GM19035 (cell line): ENCODE results near the gene GALNT10.
"Not testable (repeated sequence)": the region's sequence is repeated elsewhere in the genome, so short reads cannot be mapped to it uniquely, and the experiment has no call there.

Source experiments
- ATAC-seq: cut with Tn5 transposase; IDR thresholded peaks from one replicate; pipeline ENCODE4 v1.9.1; 2021; ENCODE audit not compliant: unreplicated experiment

The GALNT10 gene

DNA sequence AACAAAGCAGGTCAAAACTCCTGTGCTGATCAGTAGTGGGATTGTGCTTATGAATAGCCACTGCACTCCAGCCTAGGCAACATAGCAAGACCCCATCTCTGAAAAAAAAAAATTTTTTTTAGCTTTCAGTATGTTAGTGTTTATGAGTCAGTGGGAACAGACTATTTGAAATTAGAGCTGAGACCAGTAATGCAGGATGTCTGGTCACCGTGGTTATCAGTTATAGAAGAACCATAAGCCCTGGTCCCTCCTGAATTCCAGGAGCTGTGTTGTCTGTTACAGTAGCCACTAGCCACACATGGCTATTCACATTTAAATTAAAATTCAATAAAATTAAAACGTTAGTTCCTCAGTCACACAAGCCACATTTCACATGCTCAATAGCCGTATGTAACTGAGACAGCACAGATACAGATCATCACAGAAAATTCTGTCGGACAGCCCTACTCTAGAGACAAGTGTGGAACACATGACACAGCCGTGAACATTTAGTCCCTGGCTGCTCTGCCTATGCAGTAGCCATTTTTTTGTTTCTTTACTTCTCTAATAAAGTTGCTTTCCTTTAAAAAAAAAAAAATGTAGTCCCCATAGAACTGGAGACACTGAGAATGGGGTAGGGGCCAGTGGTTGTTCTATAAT, 159.2 kb downstream of the GALNT10 start:
- no peak for ATAC-seq

DNA sequence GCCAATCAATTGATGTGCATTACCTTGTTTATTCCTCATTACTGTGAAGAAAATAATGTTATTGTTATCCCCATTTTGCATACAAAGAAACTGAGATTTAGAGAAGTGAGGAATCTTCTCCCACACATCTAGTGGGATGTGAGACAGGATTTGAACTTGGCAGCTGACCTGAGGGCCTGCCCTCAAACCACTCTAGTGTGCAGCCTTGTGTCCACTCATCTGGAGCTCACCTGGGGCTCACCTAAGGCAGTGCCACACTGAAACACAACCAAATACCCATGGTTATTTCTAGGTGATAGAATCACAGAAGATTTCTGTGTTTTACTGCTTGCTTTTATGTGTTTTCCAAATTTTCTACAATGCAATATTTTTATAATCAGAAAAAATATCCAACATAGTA, 160.6 kb downstream of the GALNT10 start:
- no peak for ATAC-seq

DNA sequence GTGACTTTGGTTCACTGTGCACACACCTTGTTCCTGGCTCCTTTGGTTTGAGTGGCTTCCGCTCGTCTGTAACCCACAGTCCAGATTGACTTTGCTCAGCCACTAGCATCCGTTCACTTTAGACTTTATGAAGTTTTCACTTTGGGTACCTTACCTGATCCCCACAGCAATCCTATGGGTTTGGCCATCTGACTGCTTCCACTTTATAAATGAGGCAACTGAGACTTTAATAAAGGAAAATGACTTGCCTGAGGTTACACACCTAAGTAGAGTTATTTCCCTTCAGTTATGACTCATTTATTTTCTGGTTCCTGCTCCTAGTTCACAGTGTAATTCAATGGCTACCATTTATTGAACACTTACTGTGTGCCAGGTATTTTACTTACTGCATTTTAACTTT, 161.0 kb downstream of the GALNT10 start:
- ATAC-seq, result peak; percentile 52

DNA sequence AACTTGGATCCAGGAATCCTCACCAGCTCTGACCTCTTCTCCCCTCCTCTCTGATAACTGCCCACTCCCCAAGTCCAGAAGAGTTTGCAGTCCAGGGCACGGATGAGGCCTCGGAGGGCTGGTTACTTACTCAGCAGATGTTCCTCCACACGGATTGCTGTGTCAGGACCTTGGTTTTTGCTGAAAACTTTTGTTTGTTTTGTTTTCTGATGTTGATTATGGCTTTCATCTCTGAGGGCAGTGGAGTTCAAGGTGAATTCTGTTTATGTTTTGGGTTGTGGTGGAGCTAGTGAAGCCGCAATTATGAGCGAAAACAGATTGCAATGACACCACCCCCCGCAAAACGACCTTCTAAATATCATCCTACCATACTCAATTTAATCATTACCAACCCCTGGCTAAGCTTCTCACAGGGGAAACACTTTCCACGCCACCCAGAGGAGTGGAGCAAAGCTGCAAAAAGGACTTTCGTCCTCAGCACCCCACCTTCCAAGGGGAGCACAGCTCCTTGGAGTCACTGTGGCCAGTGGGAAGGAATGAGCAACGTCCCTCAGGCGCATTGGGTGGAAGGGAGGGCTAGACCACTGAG, 162.5 kb downstream of the GALNT10 start:
- no peak for ATAC-seq

DNA sequence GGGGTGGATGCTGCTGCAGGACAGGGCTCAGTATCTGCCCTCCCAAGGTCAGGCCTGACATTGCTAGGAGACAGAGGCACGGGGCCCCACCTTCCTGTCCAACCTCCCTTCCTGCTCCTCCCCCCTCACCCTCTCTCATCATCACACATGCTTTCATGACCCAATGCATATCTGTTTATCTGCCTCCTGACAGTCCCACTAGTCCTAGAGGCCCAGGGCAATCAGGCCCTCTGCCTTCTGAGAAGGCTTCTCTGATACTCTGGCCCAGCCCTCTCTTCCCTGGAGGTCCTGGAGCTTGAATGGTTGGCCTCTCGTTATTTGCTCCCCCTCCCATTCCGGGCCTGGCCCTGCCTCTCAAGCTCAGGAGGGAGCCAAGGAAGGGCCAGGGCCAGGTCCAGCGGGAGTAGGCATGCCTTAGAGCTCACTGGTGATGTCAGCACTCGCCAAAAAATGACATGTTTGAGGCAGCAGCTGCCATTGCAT, 164.6 kb downstream of the GALNT10 start:
- no peak for ATAC-seq

DNA sequence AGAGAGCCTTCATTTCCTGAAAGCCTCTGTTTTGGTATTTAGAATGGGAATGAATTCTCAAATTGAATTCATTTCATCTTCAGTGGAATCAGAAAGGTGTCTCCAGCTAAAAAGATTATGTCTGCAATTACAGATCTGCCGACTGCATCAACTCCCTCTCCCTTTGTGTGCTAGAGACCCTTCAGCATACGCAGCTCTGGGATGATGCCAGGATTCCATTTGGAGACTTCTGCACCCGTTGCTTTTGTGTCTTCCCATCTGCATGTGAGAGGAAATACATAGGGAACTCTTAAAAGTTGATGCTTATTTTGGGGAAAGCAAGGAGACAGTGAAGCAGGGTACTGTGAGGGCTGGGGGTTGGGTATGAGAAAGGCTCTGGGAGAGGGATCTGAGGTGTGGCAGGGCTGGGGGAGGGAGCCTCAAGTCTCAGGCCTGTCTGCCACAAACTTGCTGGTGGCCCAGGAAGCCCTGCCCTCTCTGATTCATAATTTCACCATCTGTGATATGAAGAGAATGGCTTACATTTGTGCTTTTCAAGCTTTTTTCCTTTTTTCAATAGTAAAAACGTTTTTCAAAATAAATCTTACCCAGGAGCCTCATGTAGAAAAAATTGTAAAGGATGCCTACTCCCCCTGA, 165.6 kb downstream of the GALNT10 start:
- no peak for ATAC-seq

DNA sequence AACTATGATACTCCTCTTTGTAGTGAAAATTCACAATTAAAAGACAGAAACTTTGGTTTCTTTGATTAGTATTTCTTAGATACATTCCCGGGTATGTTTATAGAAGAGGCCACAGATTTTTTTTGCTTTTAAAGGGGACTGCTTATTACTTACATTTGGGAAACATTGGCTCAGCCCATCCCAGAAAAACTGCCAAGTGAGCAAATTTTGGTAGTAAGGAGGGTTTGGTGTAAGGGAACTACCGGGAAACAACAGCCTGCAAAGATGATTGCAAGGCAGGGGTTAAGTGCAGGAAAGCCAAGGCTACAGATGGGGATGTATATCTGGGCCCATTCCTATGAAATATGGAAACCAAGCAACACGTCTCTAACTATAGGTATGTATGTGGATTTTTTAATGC, 166.4 kb downstream of the GALNT10 start:
- no peak for ATAC-seq

DNA sequence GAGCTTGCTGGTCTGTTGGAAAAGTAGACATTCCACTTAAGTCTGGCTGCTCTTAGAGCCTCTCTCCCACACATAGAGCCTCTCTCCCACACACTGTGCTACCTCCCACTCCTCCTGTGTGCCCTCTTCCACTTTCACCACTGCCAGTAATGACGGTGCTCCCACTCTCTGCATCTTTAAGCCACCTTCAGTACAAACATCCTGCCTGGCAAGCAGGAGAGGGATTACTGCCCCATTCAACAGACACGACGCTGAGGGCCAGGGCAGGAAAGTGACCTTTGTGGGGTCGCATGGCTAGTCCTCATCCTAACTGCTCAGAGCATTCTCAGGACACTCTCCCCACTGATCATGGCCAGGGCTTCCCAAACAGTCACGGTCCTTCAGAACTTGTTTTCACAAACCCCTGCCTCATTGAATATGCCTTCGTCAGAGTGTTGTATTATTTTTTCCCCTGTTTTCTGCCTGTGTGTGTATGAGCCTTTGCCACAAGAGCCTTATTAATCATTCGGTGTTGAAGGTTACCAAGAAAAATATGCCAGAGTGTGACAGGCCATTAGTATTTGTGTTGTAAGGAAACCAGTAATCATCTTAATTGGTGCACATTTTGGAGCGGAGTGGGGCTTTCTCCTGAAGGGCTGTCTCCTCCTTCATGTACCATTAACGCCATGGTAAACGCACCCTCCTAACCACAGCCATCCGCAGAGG, 168.1 kb downstream of the GALNT10 start:
- ATAC-seq, result no peak

DNA sequence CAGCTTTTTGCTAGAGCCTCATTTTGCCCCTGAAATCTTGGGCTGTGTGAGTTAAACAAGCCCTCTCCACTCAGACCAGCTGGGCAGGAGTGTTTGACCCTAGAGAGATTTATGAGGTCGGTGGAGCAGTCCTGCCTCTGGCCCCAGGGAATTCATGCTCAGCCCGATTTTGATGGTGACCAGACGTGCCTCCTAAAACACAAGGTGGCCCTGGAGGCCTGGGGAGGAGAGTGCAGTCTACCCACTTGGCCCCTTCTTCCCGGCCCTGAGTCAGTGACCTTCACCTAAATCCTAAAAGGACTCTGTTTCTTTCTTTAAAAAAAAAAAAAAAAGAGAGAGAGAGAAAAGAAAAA, 168.7 kb downstream of the GALNT10 start:
- ATAC-seq, result no peak

DNA sequence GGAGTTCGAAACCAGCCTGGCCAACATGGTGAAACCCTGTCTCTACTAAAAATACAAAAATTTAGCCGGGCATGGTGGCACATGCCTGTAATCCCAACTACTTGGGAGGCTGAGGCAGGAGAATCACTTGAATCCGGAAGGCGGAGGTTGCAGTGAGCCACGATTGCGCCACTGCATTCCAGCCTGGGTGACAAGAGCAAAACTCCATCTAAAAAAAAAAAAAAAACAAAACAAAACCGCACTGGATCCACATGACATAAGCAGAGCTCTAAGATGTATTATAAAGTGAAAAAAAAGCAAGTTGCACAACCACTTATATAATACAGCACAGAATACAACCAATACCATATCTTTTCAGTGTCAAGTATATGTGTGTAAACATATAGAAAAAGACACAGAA, 169.7 kb downstream of the GALNT10 start:
- ATAC-seq, result not testable (repeated sequence)

DNA sequence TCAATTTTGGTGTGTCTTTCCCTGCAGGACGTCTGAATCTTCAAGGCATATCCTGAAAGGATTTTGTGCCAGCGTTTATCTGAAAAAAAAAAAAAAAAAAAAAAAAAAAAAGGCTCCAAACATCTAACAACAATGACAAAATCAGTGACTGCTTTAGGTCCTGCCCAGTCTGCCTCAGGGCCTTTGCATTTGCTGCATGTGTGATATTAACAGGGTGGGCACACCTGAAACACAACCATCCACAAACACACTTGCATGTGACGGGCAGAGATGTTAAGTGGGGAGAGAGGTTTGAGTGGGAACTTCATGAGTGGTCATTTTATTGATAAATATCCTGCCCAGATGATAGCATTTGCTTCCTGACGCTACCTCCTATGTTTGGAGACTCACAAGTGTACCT, 172.9 kb downstream of the GALNT10 start:
- no peak for ATAC-seq

DNA sequence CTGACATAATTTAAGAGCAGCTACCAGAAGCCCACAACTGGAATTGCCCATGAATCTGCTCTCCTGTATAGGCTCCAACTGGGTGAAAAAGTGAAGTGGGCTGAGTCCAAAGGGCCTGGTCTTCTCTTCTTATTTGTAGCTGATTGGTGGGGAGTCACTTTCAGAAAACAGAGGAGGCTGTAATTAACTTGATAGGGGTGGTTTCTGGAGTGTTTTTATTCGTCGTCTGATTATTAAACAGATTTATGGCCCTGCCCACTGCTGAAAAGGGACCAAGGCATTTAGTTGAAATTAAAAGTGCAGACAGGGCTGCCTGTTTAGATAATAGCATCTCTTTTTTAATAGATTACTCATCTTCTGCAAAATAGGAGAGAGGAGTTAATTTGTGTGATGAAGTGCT, 174.2 kb downstream of the GALNT10 start:
- ATAC-seq, result no peak

DNA sequence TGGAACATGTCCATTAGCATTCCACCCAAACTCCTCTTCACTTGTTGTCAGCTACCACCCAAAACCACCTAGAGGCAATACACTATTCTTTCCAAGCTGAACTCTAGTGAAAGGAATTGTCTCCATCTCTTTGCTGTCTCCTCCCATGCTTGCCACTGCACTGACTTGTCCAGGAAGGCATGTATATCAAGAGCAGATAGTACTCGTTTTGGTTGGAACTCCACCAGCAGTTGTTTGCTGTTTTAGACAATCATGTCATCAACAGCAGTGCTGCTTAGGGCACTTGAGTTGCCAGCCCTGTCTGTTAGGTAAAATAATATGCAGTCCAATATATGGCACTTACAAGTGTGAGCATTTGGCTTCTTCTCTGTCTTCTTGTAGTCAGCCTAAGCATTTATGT, 175.3 kb downstream of the GALNT10 start:
- no peak for ATAC-seq

DNA sequence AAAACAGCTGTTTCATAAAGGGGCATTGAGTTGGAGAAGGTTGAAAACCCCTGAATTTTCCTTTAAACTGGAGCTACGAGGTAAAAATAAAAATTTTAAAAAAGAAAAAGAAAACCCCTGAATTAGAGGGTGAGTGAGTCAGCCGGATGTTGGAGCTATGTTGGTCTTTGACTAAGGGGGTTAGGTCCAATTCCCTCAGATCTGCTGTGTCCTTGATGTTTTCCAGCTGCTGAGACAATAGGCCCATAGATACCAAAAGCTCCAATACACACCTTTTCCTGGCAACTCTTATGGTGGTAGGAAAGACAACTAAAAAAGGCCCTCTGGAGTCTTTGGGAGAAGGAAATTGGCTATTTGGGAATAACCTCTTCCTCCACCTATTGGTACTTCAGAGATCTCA, 175.8 kb downstream of the GALNT10 start:
- no peak for ATAC-seq

DNA sequence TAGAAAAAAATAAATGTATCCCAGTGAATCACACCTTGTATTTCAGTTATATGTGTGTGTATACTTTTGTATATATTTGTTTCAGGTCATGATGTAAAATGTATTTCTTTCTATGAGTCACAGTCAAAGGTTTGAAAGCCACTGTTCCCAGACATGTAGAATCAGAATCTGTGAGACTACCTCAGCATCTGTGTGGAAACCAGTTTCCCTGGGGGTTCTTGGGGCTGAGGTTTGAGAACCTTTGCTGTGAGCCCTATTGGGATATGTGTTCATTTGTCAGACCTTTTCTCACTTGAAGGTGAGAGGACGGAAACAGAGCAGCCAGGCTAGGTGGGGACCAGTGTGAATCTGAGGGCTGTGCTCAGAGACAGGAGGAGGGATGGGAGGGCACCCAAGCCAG, 176.6 kb downstream of the GALNT10 start:
- ATAC-seq, result no peak

DNA sequence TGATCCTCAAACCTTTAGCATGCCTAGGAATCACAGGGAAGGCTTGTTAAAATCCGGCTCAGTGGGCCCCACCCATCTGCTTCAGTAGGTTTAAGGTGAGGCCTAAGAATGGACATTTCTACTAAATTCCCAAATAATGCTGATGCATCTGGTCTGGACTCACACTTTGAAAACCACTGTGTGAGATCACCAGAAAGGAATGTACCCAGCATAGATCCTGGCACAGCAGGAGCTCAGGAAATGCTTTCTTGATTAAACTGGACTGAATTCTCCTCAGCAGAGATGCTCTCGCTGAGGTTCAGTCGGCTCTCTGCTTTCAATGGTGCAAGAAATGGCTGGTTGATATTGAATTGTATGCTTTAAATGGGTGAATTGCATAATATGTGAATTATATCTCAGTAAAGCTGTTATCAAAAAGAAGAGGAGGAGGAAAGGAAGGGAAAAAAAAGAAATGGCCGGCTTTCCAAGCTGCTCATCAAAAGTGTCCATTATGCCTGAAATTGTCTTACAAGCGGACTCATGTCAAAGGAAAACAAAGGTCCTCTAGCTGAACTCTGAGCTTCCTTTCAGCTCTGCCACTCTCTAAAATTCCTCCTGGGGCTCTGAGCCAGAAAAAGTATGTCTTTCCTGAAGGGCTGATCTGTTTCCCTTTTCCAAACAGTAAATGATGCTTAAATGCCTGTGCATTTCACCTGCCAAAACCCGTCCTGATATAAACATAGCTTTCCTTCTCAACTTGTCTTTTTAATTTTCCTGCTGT, 177.7 kb downstream of the GALNT10 start:
- ATAC-seq, result no peak

DNA sequence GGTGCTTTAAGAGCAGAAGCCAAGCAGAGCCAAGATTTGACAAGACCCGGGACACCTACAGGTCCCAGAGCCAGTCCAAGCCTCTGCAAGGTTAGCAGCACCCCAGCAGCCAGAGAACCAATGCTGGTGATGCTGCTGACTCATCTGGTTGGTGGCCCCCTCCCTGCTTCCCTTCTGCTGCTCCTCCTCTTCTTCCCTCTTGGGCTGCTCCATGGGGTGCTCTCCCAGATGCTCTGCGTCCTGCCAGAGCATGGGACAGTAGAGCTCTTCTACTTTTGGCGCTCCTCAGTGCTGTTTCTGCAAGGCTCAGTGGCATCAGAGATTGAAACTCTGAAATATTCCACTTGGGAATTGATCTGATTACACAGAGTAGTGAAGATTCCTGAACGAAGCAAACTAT, 179.1 kb downstream of the GALNT10 start:
- ATAC-seq, result no peak

DNA sequence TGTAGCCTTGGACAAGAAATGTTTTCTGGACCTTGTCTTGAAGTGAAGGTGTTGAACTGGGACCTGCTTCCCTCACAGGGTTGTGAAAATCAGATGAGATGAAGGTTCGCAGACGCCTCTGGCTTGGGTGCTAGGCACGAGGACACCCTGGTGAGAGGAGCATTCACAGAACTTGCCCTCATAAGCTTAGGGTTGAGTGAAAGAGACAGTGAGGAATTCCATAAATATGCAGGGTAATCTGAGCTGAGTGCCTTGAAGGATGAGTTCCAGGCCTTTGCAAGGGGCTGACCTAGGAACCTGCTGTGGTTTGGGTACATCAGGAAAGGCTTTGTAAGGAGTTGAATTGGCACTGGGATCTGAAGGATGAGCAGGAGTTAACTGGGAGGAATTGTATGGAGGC, 179.6 kb downstream of the GALNT10 start:
- ATAC-seq, result no peak

DNA sequence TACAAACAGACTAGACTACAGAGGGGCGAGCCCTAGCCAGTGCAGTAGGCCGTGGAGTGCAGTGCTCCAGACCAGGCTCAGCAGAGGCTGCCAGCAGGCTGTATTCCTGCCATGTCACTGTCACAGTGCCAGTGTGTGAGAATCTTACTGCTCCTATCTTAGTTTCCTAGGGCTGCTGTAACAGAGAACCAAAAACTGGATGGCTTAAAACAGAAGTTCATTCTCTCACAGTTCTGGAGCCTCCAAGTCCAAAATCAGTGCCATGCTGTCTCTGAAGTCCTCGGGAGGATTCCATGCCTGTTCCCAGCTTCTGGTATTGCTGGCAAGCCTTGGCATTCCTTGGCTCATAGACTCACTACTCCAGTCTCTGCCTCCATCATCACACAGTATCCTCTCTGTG, 180.3 kb downstream of the GALNT10 start:
- ATAC-seq, result no peak

DNA sequence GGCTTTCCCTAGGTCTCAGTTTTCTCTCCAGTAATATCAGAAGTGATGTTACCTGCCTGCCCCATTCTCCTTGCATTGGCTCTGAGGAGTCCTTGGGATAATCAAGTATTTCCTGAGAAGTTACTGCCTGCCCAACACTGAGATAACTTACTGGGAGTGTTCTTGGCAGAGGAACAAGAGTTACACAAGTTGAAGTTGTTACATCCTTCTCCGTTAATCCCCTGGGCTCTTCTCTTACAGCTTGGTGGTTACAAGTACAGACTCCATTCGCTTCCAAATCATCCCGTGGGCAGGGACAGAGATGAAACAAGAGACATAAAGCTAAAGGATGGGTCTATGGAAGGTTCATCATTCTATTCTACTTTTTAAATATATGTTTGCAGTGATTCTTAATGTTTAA, 181.2 kb downstream of the GALNT10 start:
- no peak for ATAC-seq

DNA sequence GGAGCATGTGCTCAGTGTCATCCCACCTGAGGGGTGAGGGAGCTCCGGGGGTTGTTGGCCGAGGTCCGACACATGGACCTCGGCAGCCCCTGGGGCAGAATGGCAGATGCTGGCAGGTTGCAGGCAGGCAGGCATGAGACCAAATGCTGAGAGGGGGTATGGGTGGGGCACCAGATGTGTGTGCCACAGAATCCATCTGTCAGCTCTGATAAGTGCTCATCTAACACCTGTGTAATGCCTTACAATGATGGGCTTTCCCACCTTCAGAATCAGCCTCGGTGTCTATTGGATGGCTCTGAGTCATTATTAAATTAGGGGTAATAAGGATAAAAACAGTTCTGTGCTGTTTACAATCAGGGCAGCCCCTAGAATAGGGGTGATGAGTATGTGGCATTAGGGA, 182.1 kb downstream of the GALNT10 start:
- ATAC-seq, result no peak
